ENCODE measurements around the gene RPS2.

GRCh38 chr16:1979271-1980029 lies 14.8 kb upstream of the RPS2 start:
- TF ChIP-seq, protein P1, sequence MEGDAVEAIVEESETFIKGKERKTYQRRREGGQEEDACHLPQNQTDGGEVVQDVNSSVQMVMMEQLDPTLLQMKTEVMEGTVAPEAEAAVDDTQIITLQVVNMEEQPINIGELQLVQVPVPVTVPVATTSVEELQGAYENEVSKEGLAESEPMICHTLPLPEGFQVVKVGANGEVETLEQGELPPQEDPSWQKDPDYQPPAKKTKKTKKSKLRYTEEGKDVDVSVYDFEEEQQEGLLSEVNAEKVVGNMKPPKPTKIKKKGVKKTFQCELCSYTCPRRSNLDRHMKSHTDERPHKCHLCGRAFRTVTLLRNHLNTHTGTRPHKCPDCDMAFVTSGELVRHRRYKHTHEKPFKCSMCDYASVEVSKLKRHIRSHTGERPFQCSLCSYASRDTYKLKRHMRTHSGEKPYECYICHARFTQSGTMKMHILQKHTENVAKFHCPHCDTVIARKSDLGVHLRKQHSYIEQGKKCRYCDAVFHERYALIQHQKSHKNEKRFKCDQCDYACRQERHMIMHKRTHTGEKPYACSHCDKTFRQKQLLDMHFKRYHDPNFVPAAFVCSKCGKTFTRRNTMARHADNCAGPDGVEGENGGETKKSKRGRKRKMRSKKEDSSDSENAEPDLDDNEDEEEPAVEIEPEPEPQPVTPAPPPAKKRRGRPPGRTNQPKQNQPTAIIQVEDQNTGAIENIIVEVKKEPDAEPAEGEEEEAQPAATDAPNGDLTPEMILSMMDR (IDR thresholded peaks at IDR 0.05), result no peak
- TF ChIP-seq POLR2A (IDR thresholded peaks at IDR 0.05), result no peak
- no peak for TF ChIP-seq EP300 (IDR thresholded peaks at IDR 0.05)
